ENCODE data around the gene SELENOS.

The SELENOS gene

GRCh38 chr15:101266787-101267186, 10.5 kb downstream of the SELENOS start:
- Histone ChIP-seq H3K27me3 (ENCODE audit: insufficient read depth, poor library complexity, severe bottlenecking) (no peaks in the 10 kb centered on the region), H3K27ac (replicated peaks) (no peak overlapping the region), H3K4me3 (replicated peaks; ENCODE audit: insufficient read depth, low read length) (no peak overlapping the region)
- no peak for TF ChIP-seq REST (IDR thresholded peaks at IDR 0.05; ENCODE audit: insufficient replicate concordance, low read depth)
- TF ChIP-seq POLR2AphosphoS5 (IDR thresholded peaks at IDR 0.05; ENCODE audit: low read depth): no peak
- TF ChIP-seq GABPA (IDR thresholded peaks at IDR 0.05; ENCODE audit: low read depth): no peak
- no peak for TF ChIP-seq CTCF (IDR thresholded peaks at IDR 0.05; ENCODE audit: insufficient read depth, low read length)
- no peak for TF ChIP-seq SPI1 (IDR thresholded peaks at IDR 0.05; ENCODE audit: borderline replicate concordance, low read depth)
- no peak for DNase-seq (ENCODE audit: low read depth in 1 of 2, low spot score in 1 of 2)

- Histone ChIP-seq H3K27me3 (ENCODE audit: insufficient read depth, poor library complexity, severe bottlenecking) (no peaks in the 10 kb centered on the region), H3K4me3 (replicated peaks; ENCODE audit: insufficient read depth, low read length) (no peak overlapping the region), H3K27ac (replicated peaks) (no peak overlapping the region)
- no peak for TF ChIP-seq POLR2AphosphoS5 (IDR thresholded peaks at IDR 0.05; ENCODE audit: low read depth)
- TF ChIP-seq CTCF (IDR thresholded peaks at IDR 0.05; ENCODE audit: insufficient read depth, low read length): no peak
- DNase-seq (ENCODE audit: low read depth in 1 of 2, low spot score in 1 of 2): no peak
These were observed 11.3 kb downstream of the SELENOS start for GRCh38 chr15:101266034-101266433.

DNA sequence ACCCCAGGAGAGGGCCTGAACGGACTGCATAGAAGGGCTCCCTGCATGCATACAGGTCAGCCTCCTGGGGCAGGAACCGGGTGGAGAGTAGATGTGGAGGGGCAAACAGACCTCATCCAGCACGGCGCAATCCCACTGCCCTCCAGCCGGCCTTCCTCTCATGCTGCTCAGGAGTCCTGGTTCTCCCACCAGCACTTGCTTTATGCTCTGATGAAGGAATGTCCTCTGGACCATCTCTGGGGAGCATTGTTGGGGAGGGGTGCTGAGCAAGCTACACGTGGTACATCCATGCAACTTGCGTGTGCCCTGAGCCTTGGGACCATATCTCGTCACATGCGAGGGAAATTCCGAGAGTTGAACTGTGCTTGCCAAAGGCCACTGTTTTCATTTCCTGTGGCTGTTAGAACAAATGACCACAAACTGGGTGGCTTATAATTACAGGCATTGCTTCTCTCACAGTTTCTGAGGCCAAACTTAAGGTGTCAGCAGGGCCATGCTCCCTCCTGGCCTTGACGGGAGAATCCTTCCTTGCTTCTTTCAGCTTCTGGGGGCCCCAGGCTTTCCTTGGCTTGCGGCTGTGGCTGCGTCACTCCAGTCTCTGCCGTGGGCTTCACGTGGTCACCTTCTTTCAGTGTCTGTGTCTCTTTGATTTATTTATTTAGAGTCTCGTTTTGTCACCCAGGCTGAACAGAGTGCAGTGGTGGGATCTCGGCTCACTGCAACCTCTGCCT, 12.2 kb downstream of the SELENOS start:
- no peaks in the 10 kb centered on the region for H3K27me3 ChIP-seq (ENCODE audit: insufficient read depth, poor library complexity, severe bottlenecking)
- TF ChIP-seq GABPA (IDR thresholded peaks at IDR 0.05; ENCODE audit: low read depth): no peak
- H3K27ac ChIP-seq (replicated peaks): no peak overlapping the region
- DNase-seq (ENCODE audit: low read depth in 1 of 2, low spot score in 1 of 2): no peak
- no peak overlapping the region for H3K4me3 ChIP-seq (replicated peaks; ENCODE audit: insufficient read depth, low read length)

GRCh38 chr15:101264011-101264410, 13.3 kb downstream of the SELENOS start:
- TF ChIP-seq SPI1 (IDR thresholded peaks at IDR 0.05; ENCODE audit: borderline replicate concordance, low read depth): no peak
- TF ChIP-seq REST (IDR thresholded peaks at IDR 0.05; ENCODE audit: insufficient replicate concordance, low read depth): no peak
- TF ChIP-seq CTCF (IDR thresholded peaks at IDR 0.05; ENCODE audit: insufficient read depth, low read length): no peak
- TF ChIP-seq POLR2AphosphoS5 (IDR thresholded peaks at IDR 0.05; ENCODE audit: low read depth): no peak
- no peak for DNase-seq (ENCODE audit: low read depth in 1 of 2, low spot score in 1 of 2)

More at GRCh38 chr15:101264011-101264410, 13.3 kb downstream of the SELENOS start:
- no peak overlapping the region for H3K4me3 ChIP-seq (replicated peaks; ENCODE audit: insufficient read depth, low read length)
- no peaks in the 10 kb centered on the region for H3K27me3 ChIP-seq (ENCODE audit: insufficient read depth, poor library complexity, severe bottlenecking)
- no peak overlapping the region for H3K27ac ChIP-seq (replicated peaks)

All from HL-60 (cell line).